HG03342 (cell line): ENCODE measurements around the gene MUC5AC.
"Not testable (repeated sequence)": the region's sequence is repeated elsewhere in the genome, so short reads cannot be mapped to it uniquely, and the experiment has no call there.

Experiments
- ATAC-seq: cut with Tn5 transposase; IDR thresholded peaks from one replicate; pipeline ENCODE4 v1.9.1; 2021; ENCODE audit warnings: mild to moderate bottlenecking, moderate library complexity; ENCODE audit not compliant: unreplicated experiment

The MUC5AC gene

GRCh38 chr11:1244557-1244956 is 86.8 kb downstream of the MUC5AC start:
- not testable (repeated sequence) for ATAC-seq

- ATAC-seq: not testable (repeated sequence)
These were observed 88.0 kb downstream of the MUC5AC start for GRCh38 chr11:1245717-1246116.

- ATAC-seq: not testable (repeated sequence)
These were observed 88.5 kb downstream of the MUC5AC start for GRCh38 chr11:1246301-1246700.

GRCh38 chr11:1247026-1247425 is 89.3 kb downstream of the MUC5AC start:
- ATAC-seq: not testable (repeated sequence)

- ATAC-seq: not testable (repeated sequence)
These were observed 91.2 kb downstream of the MUC5AC start for GRCh38 chr11:1248951-1249350.

- ATAC-seq: not testable (repeated sequence)
These were observed 92.7 kb downstream of the MUC5AC start for GRCh38 chr11:1250411-1250810.
